ENCODE measurements around the gene TRRAP.

DNA sequence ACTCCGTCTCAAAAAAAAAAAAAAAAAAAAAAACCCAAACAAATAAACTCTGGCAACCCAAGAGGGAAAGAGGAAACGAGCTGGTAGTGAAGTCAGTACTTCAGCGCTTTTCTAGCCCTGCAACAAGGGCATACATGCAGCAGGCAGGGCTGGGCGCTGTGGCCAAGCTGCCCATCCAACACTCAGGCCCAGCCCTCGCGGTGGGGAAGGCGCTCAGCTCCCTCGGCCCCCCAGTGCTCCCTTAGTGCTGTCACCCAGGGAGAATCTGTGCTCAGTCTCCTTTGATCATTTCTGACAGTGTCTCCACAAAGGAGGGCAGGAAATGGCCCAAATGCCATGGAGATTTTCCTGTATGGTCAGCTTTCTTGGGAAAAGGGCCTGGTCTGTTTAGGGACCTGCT lies 168.4 kb downstream of the TRRAP start:
- TF ChIP-seq, protein P1, sequence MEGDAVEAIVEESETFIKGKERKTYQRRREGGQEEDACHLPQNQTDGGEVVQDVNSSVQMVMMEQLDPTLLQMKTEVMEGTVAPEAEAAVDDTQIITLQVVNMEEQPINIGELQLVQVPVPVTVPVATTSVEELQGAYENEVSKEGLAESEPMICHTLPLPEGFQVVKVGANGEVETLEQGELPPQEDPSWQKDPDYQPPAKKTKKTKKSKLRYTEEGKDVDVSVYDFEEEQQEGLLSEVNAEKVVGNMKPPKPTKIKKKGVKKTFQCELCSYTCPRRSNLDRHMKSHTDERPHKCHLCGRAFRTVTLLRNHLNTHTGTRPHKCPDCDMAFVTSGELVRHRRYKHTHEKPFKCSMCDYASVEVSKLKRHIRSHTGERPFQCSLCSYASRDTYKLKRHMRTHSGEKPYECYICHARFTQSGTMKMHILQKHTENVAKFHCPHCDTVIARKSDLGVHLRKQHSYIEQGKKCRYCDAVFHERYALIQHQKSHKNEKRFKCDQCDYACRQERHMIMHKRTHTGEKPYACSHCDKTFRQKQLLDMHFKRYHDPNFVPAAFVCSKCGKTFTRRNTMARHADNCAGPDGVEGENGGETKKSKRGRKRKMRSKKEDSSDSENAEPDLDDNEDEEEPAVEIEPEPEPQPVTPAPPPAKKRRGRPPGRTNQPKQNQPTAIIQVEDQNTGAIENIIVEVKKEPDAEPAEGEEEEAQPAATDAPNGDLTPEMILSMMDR (IDR thresholded peaks at IDR 0.05): no peak
- no peak for TF ChIP-seq ZFX (IDR thresholded peaks at IDR 0.05; ENCODE audit: borderline replicate concordance)
